MV-4-11 (cell line): ENCODE results near the gene NF1.
A peak's percentile ranks its signal among the peaks of the same experiment; 100 is the strongest.

Source experiments
- DNase-seq: peaks from one replicate; lab custom pipeline; 2025; lab: John Stamatoyannopoulos, UW

Gene NF1

DNA sequence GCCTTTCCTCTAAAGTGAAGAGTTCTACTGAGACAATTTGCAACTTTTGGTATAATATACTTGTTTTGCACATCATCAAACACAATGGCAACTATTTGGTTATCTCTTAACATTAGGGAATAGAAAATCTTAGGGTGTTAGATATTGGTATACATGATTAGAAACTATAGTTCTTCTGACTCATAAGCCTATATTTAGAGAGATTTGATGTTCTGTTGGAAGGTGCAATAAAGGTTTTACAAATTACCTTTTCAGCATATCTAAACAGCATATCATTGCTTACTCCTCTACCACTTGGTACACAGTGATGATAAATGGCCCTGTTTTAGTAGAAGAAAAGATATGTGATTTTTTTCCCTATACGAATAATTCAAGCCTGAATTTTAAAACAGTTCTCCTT, 212.9 kb downstream of the NF1 start:
- no peak for DNase-seq

DNA sequence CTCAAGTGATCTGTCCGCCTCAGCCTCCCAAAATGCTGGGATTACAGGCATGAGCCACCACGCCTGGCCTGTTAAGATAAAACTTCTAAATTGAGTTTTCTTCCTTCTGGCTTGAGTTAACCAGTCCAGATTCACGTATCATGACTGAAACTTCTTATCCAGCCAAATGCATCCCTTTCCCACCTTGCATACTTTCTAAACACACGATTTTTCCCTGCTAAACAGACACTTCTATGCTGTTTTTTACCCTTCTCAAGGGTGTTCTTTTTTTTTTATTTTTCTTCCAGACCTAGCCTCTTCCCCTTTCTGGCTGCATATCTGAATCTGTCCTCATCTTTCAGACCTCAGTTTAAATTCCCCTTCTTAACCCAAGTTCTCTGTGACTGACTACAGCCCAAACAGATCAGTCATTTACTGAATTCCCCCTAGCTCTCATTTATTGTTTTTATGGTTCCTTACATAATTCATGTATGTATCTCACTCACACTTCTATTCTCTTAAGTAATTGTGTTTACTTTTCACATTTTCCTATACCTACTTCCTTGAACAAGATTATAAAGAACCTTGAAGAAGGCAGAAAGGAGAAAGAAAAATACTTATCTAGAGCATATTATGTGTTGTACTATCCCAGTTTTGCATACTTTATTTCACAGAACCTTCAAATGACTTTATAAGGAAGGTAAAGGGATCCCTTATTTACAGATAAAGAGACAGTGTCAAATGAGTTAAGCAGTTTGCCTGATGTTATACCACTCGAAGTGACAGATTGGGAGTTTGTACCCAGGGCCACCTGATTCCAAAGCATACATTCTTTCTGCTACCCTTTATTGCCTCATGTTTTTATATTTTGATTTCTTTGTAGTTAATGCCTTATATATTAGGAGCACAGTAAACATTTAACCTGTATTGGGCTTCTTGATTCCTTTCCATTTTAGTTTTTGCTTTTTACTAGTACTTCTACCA, 213.9 kb downstream of the NF1 start:
- peak; percentile 62 for DNase-seq

DNA sequence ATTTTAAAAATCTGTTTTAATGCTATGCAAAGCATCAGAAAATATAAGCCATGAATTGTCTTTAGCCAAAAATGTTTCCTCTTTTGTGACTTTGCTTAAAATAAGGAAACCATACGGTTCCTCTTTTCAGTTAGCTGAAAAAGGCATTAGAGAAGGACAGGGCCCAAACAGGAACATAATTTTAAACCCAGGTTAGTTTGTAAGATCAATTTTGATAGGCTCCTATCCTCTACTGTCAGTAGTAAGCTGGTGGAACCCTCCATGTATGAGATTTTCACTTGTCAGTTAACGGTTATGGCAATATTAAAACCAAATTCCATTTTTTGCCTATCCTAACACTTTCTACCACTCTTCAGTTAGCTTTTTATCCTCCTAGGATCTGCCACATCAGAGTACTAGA, 214.8 kb downstream of the NF1 start:
- peak; percentile 94 for DNase-seq

DNA sequence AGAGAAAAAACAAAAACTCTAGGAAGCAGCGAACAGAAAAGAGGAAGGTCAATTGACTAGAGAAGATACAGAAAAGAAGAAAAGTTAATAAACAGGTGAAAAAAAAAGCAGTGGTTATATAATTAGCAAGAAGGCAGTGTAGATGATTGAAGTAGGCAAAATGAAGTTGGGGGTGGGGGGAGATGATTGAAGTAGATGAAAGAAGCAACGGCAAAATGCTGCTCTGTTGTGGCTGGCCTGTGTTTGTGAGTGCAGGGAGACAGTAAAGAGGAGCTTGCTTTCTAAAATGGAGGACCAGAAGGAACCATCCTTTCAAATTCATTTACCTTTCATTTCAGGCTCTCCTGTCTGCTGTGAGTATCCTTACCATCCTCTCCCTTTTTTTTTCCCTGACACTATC, 215.5 kb downstream of the NF1 start:
- DNase-seq = peak; percentile 27

DNA sequence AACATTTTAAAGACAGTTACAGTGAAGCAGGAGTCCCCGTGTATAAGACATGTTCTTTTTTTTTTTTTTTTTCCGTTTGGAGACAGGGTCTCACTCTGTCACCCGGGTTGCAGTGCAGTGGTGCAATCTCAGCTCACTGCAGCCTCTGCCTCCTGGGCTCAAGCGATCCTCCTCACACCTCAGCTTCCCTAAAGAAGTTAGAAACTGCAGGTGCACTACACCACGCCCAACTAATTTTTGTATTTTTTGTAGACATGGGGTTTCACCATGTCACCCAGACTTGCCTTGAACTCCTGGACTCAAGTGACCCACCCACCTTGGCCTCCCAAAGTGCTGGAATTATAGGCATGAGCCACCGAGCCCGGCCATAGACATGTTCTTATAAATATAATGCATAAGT, 216.1 kb downstream of the NF1 start:
- no peak for DNase-seq

DNA sequence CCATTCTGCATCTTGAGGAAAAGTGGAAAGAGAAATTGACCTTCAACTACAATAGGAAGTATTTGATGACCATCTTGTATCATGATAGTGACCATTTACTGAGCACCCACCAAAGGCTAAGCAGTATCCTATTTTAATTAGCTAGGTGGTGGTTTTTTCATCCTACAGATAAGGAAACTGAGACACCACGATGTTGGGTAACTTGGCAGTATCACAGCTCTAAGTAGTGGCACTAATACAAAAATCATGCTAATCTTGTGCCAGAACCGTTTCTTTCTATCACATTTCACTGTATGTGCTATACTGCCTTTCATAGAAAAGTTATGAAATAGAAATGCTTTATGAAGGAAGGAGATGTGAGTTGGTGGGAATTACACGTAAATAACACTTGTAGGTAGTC, 216.7 kb downstream of the NF1 start:
- no peak for DNase-seq

DNA sequence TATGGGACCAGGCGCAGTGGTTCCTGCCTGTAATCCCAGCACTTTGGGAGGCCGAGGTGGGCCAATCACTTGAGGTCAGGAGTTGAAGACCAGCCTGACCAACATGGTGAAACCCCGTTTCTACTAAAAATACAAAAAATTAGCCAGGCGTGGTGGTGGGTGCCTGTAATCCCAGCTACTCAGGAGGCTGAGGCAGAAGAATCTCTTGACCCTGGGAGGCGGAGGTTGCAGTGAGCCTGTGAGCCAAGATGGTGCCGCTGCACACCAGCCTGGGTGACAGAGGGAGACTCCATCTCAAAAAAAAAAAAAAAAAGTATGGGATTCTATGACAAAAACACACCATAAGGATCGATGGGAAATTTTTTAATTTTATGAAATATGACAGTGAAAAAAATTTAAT, 217.4 kb downstream of the NF1 start:
- DNase-seq = peak; percentile 27

DNA sequence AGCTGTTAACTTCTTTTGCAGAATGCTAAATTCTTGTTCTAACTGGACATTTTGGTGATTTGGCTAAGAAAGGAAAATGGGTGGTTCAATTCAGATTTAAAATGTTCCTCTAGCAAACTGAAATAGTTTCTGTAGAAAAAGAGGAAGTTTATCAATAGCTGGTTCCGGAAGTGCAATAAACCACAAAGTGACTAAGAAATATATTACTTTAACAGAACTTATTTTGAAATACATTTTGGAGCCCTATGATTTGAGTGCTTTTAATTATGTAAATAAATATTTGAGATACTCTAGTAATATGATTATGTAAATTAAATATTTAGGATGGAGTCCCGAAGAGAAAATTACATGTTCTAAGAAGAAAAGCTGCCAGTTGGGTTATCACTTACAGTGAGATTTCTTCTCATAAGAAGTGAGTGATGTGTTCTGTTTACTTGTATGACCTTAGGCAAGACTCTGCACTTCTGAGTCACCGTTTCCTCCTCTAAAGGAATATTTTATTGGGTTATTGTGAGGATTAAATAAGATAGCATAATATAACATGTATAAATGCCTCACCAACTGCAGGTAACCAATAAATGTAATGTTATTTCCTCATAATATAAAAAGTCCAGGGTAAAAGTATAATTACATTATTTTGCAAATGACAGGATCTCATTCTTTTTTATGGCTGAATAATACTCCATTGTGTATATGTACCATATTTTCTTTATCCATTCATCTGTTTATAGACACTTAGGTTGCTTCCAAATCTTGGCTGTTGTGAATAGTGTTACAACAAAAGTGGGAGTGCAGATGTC, 219.4 kb downstream of the NF1 start, which contains the start of gene EVI2B:
Gene EVI2B, minus strand, starts transcription at position 73 of the 800 bp plus-strand sequence. CDS start 8,445 bp downstream, outside the sequence.
- DNase-seq = peak; percentile 94

DNA sequence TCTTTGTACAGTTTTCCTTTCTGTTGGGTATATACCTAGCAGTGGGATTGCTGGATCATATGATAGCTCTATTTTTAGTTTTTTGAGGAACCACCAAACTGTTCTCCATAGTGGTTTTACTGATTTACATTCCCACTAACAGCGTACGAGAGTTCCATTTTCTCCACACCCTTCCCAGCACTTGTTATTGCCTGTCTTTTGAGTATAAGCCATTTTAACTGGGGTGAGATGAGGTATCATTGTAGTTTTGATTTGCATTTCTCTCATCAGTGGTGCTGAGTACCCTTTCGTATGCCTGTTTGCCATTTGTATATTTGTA, 220.0 kb downstream of the NF1 start:
- DNase-seq = no peak

DNA sequence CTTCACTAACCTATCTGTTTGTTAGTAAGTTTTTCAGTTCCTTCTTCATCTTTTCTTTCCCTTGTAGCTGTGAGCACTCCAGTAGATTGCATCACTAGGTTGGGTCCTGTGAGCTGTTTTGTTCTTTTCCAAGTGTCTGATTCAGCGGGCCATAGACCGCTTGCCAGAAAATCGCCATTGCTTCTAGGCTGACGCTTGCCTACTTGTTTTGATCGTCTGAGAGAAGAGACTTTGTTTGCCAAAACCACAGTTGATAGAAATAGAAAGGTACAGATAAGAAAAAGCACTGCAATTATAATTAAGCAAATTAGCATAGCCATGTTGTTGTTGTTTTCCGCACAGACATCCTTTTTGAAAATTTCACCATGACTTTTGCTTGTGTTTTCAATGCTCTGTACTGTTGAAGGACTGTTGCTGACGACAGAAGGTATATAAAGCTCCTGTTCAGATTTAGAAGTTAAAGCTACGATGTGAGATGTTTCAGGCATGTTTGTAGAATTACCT, 223.6 kb downstream of the NF1 start:
- DNase-seq = peak; percentile 90

DNA sequence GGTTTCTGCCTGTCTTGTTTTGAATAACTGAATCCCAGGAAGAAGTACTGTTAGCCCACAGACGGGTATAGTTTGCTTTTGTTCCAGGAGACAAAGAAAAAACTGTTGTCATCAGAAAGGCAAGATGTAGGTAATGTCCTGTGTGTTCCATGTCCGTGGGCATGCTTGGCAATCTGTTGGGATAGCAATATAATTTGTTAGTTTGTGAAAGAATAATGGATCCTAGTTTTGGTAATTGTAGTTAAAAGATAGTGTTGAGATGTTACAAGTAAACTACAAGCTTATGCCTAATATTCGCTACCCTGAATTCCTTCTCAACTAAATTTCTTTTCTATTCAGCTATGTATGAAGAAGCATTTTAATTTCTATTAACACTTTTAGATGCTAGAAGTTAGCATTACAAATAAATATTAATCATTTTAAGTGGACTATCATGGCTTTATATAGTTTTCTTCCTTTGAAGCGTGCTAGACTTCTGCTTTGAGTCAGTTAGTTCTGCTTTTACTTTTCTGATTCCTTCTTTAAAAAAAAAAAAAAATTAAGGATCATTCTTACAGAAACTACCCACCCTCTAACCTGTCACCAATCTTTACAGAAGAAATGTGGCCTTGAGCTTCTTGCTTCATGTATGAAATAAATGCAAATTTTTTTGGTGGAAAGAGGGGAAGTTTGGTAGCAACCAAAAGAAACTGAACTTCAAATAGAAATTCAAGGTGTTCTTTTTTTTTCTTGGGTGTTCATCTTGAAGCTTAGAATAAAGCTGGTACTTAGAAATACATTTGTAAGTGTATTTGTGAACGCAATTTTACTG, 224.3 kb downstream of the NF1 start:
- peak; percentile 77 for DNase-seq

DNA sequence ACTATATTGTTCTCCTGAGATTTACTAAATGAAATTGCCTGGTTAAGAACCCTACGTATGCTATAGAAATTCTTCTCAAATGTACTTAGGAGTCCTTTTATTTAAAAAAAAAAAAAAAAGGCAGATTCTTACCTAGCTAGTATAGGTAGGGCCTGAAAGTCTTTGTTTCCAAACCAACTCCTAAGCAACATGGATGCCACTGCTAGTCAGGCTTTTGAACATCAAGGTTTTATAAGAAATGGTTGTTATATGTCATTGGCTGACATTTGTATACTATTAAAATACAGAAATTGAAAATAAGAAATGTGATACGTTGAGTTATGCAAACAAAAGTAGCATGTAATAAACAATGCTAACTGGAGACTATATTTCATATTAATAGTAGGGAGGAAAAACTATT, 225.5 kb downstream of the NF1 start:
- DNase-seq = no peak

DNA sequence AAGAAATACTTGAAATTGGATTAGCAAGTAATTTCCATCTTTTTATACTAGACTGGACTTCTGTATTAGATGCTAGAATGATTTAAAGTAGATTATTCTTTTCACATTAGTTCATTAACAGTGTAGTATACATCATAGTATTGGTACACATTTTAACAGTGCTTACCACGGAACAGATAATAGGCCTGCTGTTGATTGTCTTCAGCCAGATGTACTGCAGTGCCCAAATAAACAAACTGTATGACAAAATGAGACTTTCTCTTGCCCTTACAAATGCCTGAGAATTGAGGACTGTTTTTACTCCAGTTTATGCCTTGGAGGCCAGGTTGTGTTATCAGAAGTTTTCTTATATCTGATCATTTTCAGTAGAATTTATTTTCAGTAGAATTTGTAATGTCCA, 226.0 kb downstream of the NF1 start:
- DNase-seq = no peak

DNA sequence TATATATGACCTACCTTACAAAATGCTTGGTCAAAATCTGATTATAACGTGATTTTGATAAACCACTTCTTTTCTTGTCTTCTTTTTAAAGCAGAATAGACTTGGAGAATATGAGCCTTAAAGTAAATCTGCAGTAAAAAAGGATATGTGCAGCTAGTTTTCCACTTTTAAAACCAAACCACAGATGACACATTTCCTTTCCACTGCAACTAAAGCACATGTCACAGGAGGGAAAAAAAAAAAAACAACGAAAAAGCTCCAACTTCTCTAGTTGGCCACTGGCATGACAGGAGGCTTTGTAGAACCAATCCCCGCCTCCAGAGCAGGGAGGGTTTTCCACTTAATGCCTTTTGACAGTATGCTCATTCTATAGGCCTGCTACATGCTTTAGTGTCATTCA, 226.7 kb downstream of the NF1 start, which contains the start of gene EVI2A:
Gene EVI2A, minus strand, starts transcription at position 142 of the 400 bp plus-strand sequence. CDS start 2,609 bp downstream, outside the sequence.
- DNase-seq = peak; percentile 98

DNA sequence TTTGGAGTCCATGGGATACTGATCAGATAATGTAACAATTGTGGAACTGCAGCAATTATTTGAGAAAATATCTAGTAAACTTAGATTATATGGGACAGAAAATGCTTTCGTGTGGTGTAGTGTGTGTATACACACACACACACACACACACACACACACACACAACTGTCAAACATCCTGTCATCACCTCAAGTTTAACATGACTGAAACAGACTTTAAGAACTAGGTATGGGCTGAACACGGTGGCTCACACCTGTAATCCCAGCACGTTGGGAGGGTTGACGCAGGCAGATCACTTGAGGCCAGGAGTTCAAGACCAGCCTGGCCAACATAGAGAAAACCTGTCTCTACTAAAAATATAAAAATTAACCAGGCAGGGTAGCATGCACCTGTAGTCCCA, 227.2 kb downstream of the NF1 start:
- no peak for DNase-seq

DNA sequence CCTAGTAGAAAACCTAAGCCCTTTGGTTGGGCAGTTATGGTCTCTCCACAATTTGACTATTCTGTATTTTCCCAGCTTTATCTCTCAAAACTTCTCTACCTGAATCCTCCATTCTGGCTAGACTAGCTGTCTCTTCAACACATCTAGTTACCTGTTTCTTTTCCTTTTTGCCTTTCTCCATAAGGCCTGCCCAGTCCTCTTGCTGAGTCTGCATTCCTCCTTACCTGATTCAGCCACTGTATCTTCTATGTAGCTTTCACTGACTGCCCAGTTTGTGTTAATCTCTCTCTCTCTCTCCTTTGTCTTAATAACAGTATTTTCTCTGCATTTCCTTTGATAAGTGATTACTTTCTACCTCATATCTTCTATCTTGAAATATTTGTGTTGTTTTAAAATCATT, 228.8 kb downstream of the NF1 start:
- DNase-seq = no peak

DNA sequence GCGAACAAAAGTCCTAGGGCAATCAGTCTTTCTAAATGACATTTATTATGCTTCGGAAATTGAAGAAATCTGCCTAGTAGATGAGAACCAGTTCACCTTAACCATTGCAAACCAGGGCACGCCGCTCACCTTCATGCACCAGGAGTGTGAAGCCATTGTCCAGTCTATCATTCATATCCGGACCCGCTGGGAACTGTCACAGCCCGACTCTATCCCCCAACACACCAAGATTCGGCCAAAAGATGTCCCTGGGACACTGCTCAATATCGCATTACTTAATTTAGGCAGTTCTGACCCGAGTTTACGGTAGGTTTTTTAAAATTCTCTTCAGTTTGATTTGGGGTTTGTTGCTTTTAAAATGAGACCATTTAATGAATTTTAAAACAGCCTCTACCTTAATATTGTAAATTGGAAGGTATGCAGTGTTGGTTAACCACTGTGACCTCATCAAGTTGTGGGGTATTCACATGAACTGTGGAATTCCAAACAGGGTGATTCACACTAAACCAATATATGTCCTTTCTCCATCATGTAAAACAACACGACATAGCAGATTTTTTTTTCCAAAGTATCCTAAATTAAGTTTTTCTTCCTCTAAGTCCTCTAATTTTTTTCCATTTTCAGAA, 232.9 kb downstream of the NF1 start:
- DNase-seq = no peak

DNA sequence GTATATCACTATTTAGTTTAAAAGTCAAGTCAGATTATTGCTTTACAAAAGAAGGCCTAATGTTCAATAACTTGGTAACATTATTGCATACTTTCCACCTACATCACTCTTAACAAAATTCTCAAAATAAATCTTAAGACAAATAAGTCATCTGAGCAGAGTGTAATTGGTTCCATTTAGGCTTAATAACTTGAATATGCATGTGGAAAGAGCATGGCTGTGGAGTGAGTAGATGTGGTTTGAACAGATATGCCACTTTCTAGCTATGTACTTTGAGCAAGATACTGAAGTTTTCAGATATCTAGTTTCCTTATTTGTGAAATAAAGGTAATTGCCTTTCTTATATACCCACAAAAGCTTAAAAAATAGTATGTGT, 233.4 kb downstream of the NF1 start:
- no peak for DNase-seq

DNA sequence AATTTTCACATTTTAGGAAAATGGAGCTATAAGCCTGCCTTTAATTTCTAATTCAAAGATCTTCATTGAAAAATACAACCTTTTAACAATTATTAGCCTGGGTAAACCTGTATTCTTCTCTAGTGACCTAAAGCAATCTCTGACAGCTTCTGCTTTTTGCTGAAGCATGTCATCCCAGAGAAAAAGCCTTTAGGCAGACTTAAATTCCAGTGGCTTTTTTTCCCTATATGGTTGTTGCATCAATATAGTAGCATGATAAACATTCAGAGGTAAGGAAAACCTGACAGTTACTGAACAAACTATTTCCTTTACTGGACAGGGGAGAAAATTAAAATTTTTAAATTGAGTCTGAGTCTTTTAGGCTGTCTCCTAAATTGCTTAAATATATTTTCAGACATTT, 234.4 kb downstream of the NF1 start:
- DNase-seq = no peak

DNA sequence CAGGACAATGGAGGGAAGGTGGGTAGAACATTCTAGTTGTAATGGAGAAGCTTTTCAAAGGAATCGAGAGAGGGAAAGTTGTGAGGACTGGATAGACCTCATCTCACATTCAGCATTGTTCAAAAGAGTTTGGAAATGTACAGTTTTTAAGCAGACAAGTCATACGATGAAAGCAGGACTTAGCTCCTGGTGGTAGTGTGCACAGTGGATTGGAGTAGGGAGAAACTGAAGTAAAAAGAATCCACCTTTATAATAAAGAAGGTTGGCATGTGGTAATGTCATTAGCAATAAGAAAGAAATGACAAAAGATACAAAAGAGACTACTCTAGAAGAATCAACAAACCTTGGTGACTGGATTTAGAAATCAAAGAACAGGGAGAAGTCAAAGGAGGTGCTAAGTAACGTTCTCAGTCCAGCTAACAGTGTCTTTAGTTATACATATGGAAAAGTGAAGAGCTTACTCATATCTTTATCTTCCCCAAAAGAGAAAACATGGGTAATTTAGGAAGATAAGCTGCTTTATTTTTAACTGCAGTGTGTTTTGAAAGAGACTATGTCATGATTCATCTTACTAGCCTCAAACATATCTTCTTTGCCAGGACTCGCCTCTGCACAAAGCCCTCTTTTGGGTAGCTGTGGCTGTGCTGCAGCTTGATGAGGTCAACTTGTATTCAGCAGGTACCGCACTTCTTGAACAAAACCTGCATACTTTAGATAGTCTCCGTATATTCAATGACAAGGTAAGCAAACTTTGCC, 245.3 kb downstream of the NF1 start:
- peak; percentile 80 for DNase-seq
